ENCODE results near the gene ENKD1. TPM values are rescaled to one million over a fixed set of nuclear protein-coding genes. Genes with fewer than 3 reads are reported as not detected.

Gene ENKD1, protein sequence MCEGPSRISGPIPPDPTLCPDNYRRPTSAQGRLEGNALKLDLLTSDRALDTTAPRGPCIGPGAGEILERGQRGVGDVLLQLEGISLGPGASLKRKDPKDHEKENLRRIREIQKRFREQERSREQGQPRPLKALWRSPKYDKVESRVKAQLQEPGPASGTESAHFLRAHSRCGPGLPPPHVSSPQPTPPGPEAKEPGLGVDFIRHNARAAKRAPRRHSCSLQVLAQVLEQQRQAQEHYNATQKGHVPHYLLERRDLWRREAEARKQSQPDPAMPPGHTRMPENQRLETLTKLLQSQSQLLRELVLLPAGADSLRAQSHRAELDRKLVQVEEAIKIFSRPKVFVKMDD
- total RNA-seq, result 13.8 and 17.3 TPM in 2 replicates

DNA sequence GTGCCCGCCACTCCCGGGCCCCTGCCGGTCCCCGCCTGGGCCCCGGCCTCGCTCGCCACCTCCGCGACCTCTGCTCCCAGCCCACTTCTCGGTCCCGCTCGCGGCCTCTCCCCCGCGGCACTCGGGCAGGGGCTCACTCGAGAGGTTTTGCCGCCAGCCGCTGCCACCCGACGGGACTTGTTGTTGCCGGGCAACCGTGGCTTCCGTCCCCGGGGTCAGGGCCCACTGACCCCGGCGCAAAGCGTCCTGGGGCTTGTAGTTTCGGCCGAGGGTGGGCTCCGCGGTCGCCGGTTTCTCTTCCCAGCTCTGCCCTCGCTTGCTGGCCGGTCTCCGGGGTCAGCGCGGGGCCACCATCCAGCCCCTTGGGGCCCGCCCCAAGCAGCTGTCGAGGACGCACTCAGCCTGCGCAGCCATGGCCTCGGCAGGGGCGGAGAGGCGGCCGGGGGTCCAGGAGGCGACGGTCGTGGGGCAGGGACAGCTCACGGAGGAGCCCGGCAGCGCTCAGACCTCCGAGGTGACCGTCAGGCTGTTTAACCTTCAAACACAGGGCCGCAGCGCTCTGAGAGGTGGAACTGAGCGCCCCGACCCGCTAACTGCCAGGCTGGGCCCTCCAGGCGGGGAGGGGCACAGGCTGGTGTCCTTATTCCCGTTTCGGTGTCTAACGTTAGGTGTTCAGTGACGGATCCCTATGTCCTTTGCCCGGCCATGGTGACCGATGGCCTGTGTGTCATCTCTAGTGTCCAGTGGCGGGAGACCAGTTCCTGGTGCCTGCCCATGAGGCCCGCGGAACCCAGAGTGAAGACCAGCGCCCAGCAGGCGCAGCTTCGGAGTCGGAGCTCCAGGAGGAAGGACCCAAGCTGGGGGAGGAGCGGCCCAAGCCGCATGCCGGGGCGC lies at the start of gene ENKD1, which contains the start of gene C16orf86:
TSS of gene ENKD1 (minus strand) at position 192 of the 894 bp plus-strand sequence. CDS start 308 bp downstream, outside the sequence.
TSS of gene C16orf86 (plus strand) at position 256 of the 894 bp plus-strand sequence. CDS start at position 413, 157 bp downstream.

DNA sequence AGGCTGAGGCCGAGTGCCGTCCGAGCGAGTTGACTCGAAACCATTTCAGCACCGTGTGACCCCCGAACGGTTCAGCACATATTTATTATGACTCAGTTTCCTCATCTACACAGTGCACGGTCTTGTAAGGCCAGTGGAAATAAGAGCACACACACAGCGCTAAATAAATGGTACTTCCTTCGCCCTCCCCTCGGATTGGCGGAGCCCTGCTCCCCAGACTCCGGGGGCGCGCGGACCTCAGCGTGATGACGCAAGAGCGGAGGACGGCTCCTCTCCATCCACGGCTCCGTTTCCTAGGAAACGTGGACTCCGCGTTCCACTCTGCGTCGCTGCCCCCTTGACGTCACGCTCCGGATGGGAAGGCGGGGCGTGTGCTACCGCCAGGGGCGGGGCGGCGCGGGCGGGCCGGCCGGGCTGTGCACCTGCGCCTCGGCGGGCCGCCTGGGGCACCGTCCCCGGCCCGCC lies 6.0 kb downstream of the ENKD1 start, which contains the start of gene PARD6A:
TSS of gene PARD6A (plus strand) at position 397 of the 465 bp plus-strand sequence. CDS start 79 bp downstream, outside the sequence.

DNA sequence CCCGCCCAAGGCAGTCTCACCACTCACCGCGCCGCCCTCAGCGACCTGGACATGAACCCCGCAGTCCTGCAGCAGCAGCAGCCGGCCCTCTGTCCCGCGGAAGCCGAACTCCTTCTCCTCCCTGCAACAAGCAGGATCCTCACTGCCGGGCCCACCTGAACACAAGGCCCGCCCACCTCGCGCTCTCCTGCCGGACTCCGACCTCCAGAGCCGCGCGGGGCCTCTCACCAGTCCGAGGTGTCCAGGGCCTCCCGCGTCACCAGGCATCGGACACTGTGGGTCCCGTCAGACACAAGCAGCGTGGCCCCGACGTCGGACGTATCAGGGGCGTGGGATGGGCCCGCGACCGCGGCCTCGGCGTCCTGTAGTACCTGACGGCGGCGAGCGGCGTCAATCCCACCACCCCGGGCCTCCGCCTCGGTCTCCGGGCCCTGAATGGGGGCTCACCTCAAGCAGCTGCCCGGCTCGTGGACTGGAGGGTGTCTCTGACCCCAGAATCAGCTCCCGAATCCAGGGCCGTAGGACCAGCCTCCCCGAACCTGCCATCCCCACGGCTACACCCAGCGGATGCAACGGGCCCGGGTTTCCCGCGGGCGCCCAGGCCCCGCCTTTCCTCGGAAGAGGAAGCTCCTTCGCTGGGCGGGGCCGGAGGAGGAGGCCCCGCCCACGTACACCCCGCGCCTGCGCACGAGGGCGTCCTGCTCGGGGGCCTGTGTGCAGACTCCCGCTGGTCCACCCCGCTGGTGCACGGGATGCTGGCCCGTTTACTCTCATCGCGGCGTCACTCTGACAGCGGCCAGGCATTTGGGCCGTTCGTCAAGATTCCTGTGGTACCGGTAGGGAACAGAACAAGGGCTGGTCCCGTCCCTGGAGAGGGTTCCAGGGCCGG lies 6.6 kb downstream of the ENKD1 start, which contains the start of gene ACD:
TSS of gene ACD (minus strand) at position 586 of the 889 bp plus-strand sequence. CDS start at position 546, 40 bp downstream.

Other genes starting within 250 kb of the ENKD1 start
- gene HSD11B2, start 235.6 kb downstream of the ENKD1 start, total RNA-seq, result not detected in 2 replicates
- 85.2 and 126 TPM in 2 replicates for gene ATP6V0D1, start 185.6 kb downstream of the ENKD1 start, total RNA-seq
- not detected in 2 replicates for gene AGRP, start 183.2 kb downstream of the ENKD1 start, total RNA-seq
- gene RIPOR1, start 137.9 kb downstream of the ENKD1 start, total RNA-seq, result 45.1 and 61.7 TPM in 2 replicates
- 22.9 and 34.9 TPM in 2 replicates for gene CTCF, start 104.2 kb downstream of the ENKD1 start, total RNA-seq
- not detected in 2 replicates for gene CARMIL2, start 21.6 kb downstream of the ENKD1 start, total RNA-seq
- 18.5 and 25.7 TPM in 2 replicates for gene ACD, start 6.5 kb downstream of the ENKD1 start, total RNA-seq
- gene PARD6A, start 5.8 kb downstream of the ENKD1 start, total RNA-seq, result 0.39 and 0.65 TPM in 2 replicates
- 3.9 and 4.7 TPM in 2 replicates for gene C16orf86, start 64 bp upstream of the ENKD1 start, total RNA-seq
- 17.0 and 18.1 TPM in 2 replicates for gene GFOD2, start 52.6 kb upstream of the ENKD1 start, total RNA-seq
- 4.6 and 6.3 TPM in 2 replicates for gene RANBP10, start 139.8 kb upstream of the ENKD1 start, total RNA-seq
- gene TSNAXIP1, start 140.1 kb upstream of the ENKD1 start, total RNA-seq, result 0.11 and 1.2 TPM in 2 replicates
- gene THAP11, start 175.6 kb upstream of the ENKD1 start, total RNA-seq, result 23.9 and 33.0 TPM in 2 replicates
- 282 and 381 TPM in 2 replicates for gene NUTF2, start 180.2 kb upstream of the ENKD1 start, total RNA-seq
- gene CENPT, start 180.9 kb upstream of the ENKD1 start, total RNA-seq, result 66.3 and 117 TPM in 2 replicates
- 69.5 and 70.3 TPM in 2 replicates for gene EDC4, start 206.3 kb upstream of the ENKD1 start, total RNA-seq
- gene NRN1L, start 218.1 kb upstream of the ENKD1 start, total RNA-seq, result 0.54 and 0.79 TPM in 2 replicates
- 18.5 and 21.7 TPM in 2 replicates for gene PSKH1, start 226.5 kb upstream of the ENKD1 start, total RNA-seq

Data from placental epithelial cell (primary cell).